Dermis blood vessel endothelial cell (primary cell): Measurements from ENCODE around the gene COL20A1. TPM values are rescaled to one million over a fixed set of nuclear protein-coding genes. Genes with fewer than 3 reads are reported as not detected.

ENCODE experiments used
- DNase-seq: peaks from one replicate; pipeline ENCODE4 v3.0.0; 2010
- total RNA-seq: library from RNA; depleted of rRNA; stranded (reverse); fragments of >200 nt; gene quantifications from 2 replicates; pipeline ENCODE4 v1.2.3, GENCODE V29; 2014

COL20A1 gene
- under 0.01 TPM in 1 of 2 replicates, not detected in the other for total RNA-seq

- DNase-seq = no peak
These were observed at the start of gene COL20A1 for GRCh38 chr20:63292904-63293303. TSS of gene COL20A1 (plus strand) at chr20:63293186. CDS start at chr20:63295108, 1,922 bp downstream.

GRCh38 chr20:63243604-63244247, 49.3 kb upstream of the COL20A1 start:
- no peak for DNase-seq

GRCh38 chr20:63244468-63244867, 48.5 kb upstream of the COL20A1 start:
- DNase-seq = no peak

DNA sequence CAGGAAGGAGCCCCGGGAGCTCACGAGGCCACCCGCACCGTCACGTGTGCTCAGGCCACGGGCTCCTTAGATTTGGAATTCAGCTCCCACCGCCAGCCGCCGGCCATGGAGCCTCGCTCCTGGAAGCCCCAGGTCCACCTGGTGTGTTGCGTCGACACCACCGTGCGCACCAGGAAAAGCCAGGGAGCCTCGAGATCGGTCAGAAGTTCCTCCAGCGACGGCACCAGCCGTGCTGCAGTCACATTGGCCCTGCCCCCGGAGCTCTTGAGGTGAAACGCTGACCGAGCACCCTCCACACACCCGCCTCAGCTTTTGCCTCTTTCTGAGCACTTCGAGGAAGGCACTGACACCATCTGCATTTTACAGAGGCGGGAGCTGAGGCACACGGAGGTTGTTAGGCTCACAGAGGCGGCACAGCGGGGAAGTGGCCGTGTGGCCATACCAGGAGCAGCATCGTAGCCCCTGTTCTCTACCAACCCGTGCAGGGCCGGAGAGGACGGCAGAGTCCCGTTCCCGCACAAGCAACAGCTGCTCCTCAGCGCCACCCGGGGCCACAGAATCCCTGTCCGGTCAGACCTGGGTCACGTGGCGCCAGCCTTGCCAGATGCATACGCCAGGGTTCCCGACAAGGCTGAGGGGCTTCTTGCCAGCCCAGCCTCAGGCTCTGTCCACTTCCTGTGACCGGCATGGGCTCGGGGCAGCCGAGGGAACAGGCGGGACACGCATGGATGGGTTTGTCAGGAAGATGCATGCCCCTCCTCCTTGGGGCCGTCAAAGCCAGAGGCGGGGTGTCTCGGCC, 46.3 kb upstream of the COL20A1 start:
- DNase-seq = no peak

- no peak for DNase-seq
These were observed 45.2 kb upstream of the COL20A1 start for GRCh38 chr20:63247671-63248228.

GRCh38 chr20:63248835-63249591, 44.0 kb upstream of the COL20A1 start:
- no peak for DNase-seq

- no peak for DNase-seq
These were observed 43.1 kb upstream of the COL20A1 start for GRCh38 chr20:63249891-63250290.

- peak; percentile 17 for DNase-seq
These were observed 41.6 kb upstream of the COL20A1 start for GRCh38 chr20:63251350-63251749.

DNA sequence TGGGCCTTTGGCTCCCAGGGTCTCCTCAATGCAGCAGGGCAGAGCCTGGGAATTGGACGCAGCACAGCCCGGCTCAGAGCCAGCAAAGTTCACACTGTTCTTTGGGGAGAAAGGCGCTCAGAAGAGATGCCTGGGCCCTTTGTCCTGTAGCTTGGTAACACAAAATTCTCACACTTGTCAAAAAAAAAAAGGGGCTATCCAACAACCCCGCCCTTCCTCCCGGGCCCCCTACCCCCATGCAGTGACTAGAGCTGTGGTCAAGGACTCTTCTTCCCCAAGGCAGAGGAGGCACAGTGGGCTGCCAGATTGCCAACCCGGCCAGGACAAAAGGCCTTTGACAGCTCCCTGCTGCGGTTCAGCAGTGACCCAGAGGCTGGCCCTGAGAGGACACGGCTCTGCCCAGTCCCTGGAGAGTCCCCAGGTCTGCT, 40.7 kb upstream of the COL20A1 start:
- no peak for DNase-seq

DNA sequence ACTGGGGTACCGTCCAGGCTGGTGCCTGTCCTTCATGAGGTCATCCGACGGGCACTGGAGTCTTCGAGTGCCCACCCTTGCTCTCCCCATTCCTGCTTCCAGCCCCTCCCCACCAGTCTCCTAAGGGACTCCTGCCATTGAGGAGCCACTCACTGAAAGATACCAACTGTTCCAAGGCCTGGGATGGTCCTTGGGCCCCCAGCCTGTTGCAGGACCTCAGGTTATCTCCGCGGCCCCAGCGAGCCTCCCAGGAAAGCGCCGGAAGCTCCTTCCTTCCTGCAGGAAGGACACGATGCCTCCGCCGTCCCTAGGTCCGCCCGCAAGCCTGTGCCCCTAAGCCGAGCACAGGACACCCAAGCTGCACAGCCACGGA, 39.9 kb upstream of the COL20A1 start:
- no peak for DNase-seq

GRCh38 chr20:63253438-63254231, 39.4 kb upstream of the COL20A1 start:
- DNase-seq = no peak

- DNase-seq = no peak
These were observed 38.8 kb upstream of the COL20A1 start, which contains the start of gene NKAIN4 for GRCh38 chr20:63254232-63254605. TSS of gene NKAIN4 (minus strand) at chr20:63254463. CDS start at chr20:63254450, 13 bp downstream.

- peak; percentile 17 for DNase-seq
These were observed 38.2 kb upstream of the COL20A1 start for GRCh38 chr20:63254606-63255384.

DNA sequence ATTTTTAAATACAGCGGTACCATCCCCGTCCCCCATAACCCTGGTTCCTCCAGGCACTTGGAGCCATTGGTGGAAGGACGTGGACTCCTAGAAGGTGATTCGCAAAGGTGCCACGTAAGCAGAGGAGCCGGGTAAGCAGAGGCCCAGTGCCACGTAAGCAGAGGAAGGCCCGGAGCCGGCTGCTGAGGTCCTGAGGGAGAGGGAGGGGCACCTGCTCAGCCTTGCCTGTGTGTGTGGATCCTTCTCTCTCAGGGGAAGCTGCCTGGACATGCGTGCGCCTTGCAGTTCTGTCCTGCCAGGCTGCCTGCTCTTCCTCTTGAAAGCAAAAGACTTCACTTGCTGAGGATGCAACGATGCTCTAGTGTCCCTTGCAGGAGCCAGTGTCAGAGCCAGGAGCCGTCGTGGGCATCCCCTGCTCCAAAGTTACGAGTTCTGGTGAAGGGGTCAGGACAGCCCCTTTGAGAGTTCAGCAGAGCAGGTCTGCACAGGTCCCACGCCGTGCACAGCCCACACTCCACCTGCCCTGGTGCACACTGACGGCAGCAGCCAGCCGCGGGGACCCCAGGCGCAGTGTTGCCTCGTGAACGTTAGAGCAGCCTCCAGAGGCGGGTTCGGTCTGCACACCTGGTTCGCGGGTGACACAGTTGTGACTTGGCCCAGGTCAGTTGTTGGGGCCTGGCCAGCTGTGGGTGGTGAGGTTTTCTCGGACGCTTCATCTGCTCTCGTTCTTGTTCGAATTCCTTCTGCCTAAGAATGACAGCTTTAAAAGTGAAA, 36.9 kb upstream of the COL20A1 start:
- no peak for DNase-seq

DNA sequence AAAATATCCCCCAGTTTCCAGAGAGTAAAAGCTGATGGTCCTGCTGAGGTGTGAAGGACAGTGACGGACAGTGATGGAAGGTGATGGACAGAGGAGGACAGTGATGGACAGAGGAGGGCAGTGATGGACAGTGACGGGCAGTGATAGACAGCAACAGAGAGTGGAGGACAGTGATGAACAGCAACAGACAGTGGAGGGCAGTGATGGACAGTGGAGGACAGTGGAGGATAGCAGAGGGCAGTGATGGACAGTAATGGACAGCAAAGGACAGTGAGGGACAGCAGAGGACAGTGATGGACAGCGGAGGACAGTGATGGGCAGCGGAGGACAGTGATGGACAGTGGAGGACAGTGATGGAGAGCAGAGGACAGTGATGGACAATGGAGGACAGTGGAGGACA, 36.0 kb upstream of the COL20A1 start:
- DNase-seq = no peak

DNA sequence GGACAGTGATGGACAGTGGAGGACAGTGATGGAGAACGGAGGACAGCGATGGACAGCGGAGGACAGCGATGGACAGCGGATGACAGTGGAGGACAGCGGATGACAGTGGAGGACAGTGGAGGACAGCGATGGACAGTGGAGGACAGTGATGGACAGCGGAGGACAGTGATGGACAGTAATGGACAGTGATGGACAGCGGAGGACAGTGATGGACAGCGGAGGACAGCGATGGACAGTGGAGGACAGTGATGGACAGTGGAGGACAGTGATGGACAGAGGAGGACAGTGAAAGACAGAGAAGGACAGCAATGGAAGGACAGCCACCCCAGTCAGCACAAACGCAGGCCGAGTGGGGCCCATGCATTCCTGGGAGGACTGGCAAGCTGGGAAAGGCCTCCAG, 35.4 kb upstream of the COL20A1 start:
- no peak for DNase-seq

DNA sequence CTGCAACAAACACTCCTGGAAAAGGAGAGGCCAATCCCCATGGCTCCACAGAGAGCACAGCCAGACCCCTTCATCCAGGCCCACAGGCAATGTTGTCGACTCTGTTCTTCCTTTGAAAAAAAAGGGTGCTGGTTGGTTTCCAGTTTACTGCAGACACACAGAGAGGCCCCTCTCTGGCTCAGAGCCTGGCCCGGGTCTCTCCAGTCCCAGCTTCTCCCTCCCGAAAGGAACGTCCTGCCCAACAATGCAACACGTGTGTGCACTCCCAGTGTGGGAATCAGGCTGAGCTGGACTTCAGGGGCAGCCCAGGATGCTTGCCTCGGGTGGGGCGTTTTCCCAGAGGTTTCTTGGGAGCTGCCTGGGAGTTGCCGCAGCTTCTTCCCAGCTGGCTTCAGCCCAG, 34.2 kb upstream of the COL20A1 start:
- DNase-seq = no peak

DNA sequence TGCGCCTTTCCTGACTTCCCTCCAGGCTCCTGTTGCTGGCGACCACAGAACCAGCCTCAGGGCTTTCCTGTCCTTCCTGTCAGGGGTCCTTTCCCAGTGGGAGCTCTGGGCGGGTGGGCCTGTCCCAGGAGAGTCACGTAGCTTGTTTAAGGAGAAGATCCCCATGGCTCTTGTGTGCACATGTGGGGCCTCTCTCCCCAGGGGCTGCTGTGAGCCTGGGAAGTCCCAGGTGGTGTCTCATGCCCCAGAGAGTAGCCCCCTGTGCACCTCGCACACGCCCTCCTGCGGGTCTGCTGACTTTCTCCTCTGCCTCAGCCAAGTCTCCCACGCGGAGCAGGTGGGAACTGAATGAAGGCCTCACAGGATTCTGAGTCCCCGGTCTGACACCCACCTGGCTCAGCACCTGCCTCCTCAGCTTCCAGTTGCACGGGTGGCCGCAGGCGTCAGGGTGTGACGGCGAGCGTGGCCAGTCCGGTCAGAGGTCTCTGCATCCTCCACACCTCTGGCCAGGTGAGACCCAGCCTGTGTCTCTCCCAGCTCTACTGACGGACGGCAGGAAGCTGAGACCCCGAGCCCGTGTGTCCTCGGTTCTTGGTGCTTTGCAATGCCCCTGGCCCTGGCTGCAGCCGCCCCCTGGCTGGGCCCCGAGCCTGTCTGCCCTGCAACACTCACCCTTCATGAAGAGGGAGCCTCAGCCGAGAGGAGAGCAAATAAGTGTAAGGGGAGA, 33.1 kb upstream of the COL20A1 start:
- DNase-seq = no peak

DNA sequence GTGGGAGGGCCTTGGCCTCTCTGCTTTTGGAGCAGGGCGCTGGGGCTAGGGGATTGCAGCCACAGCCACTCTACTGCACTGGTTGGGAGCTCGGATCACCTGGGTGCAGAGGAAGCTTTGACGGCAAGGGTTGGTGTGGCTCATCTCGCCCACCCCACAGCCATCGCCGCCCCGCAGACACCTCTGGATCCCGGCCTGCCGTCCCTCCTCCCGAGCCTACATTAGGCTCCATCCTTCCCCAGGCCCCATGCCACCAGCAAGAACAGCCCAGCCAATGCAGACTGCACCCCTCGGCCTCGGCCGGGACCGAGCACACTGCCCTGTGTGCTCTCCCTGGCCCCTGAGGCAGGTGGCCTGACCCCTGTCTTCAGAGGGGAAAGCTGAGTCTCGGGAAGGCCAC, 32.5 kb upstream of the COL20A1 start:
- DNase-seq = no peak
